Body of pancreas (tissue), 4 donors: Measurements from ENCODE around the gene NCAPD3. TPM values are rescaled to one million over a fixed set of nuclear protein-coding genes. Genes with fewer than 3 reads are reported as not detected.

Source experiments
- ATAC-seq: fragments of 150-250 bp; one replicate; pipeline ENCODE4 v1.9.1; 2016
- DNase-seq, 4 donors: peaks; one replicate each; pipeline ENCODE4 v3.0.0-alpha.2; 2019
- H3K27ac ChIP-seq, 4 donors: fragments of 200-600 bp; sonication (generic); 1 replicate in 3 of 4; 2 replicates in 1 of 4; pipeline versions ENCODE4 v1.5.1 to v1.6.1; 2016 to 2019; ENCODE audit warnings: mild to moderate bottlenecking in 1 of 4, mixed read lengths in 1 of 4, moderate library complexity in 1 of 4
- H3K27me3 ChIP-seq, 2 donors: fragments of 200-600 bp; sonication (generic); one replicate each; pipeline ENCODE4 v1.6.0; 2016; ENCODE audit warnings: mild to moderate bottlenecking in 1 of 2
- H3K36me3 ChIP-seq, 2 donors: fragments of 200-600 bp; sonication (generic); replicated peaks in 1 of 2; 2 replicates each; pipeline ENCODE4 v1.5.1; 2016; ENCODE audit warnings: low read depth in 2 of 2; ENCODE audit not compliant: insufficient read depth in 1 of 2
- H3K4me1 ChIP-seq: fragments of 200-600 bp; sonication (generic); one replicate; pipeline ENCODE4 v1.6.0; 2016
- H3K4me3 ChIP-seq, 2 donors: fragments of 200-600 bp; sonication (generic); 1 replicate in 1 of 2; 2 replicates in 1 of 2; pipeline ENCODE4 v1.5.1; 2016 to 2019
- H3K9me3 ChIP-seq, 3 donors: fragments of 200-600 bp; sonication (generic); 1 replicate in 2 of 3; 2 replicates in 1 of 3; pipeline ENCODE4 v1.5.1; 2016
- CTCF ChIP-seq, 7 experiments: fragments of 450-650 bp in 4 of 7; fragments of 200-600 bp in 3 of 7; sonication (generic) in 3 of 7; IDR thresholded peaks; one replicate each; pipeline ENCODE4 v1.5.1; 2016 to 2019; ENCODE audit warnings: antibody characterized with exemption in 7 of 7
- POLR2A ChIP-seq, 3 donors: fragments of 450-650 bp; IDR thresholded peaks; one replicate each; pipeline ENCODE4 v1.6.1; 2016; ENCODE audit warnings: antibody characterized with exemption in 3 of 3, mild to moderate bottlenecking in 2 of 3
- WGBS, 2 donors: methylation state at CpG; one replicate each; pipeline ENCODE4 v1.1.5; 2017; 5-methylcytosine and 5-hydroxymethylcytosine counted together
- intact Hi-C: fragments of 100-400 bp; cut with DNase I; formaldehyde crosslinking; loops from one replicate; pipeline ENCODE4 v1.15.1; 2023
- total RNA-seq, 2 donors: library from RNA; depleted of rRNA; stranded (reverse); fragments of >200 nt; gene quantifications; one replicate each; pipeline ENCODE4 v1.1.0, GENCODE V29; 2016

NCAPD3 gene
- total RNA-seq, 2 donors from 2014 or later, result 4.7 to 10.9 TPM

- TF ChIP-seq CTCF (IDR thresholded peaks at IDR 0.05) (no peak), POLR2A (IDR thresholded peaks at IDR 0.05) (no peak)
- ATAC-seq (no peak), DNase-seq (no peak)
- intact Hi-C loops, result no loop called here
- Histone ChIP-seq H3K4me3 (no peak overlapping the region), H3K9me3 (no peaks in the 10 kb centered on the region), H3K4me1 (no peaks in the 10 kb centered on the region), H3K36me3 (peaks cover 0 to 10% of the 10 kb centered on the region in 2 donors), H3K27ac (no peak overlapping the region), H3K27me3 (no peaks in the 10 kb centered on the region)
- WGBS, 2 donors, result 57 to 63% methylated on average over 4 of the region's 4 CpGs
Observed at GRCh38 chr11:134157451-134157850, 66.3 kb downstream of the NCAPD3 start.

GRCh38 chr11:134155946-134156865, 67.6 kb downstream of the NCAPD3 start:
- WGBS, 2 donors, result 94% methylated on average over 25 to 28 of the region's 28 CpGs
- ATAC-seq, result no peak
- peaks cover 0 to 9% of the 10 kb centered on the region in 2 donors for H3K36me3 ChIP-seq

GRCh38 chr11:134155456-134155855, 68.3 kb downstream of the NCAPD3 start:
- 93 to 94% methylated on average over 12 to 16 of the region's 16 CpGs for WGBS, 2 donors
- intact Hi-C loops, result no loop called here

More at GRCh38 chr11:134155946-134156865, 67.6 kb downstream of the NCAPD3 start:
- no peaks in the 10 kb centered on the region for H3K4me1 ChIP-seq
- no peak for TF ChIP-seq CTCF (IDR thresholded peaks at IDR 0.05)
- intact Hi-C loops, result no loop called here
- no peaks in the 10 kb centered on the region for H3K9me3 ChIP-seq
- no peaks in the 10 kb centered on the region for H3K27me3 ChIP-seq
- H3K4me3 ChIP-seq, result no peak overlapping the region
- H3K27ac ChIP-seq, result no peak overlapping the region
- DNase-seq, result no peak

GRCh38 chr11:134154441-134154840, 69.3 kb downstream of the NCAPD3 start:
- no peak for DNase-seq

More at GRCh38 chr11:134155456-134155855, 68.3 kb downstream of the NCAPD3 start:
- Histone ChIP-seq H3K36me3 (peaks cover 0 to 9% of the 10 kb centered on the region in 2 donors), H3K27me3 (no peaks in the 10 kb centered on the region), H3K27ac (no peak overlapping the region), H3K4me3 (no peak overlapping the region), H3K9me3 (no peaks in the 10 kb centered on the region), H3K4me1 (no peaks in the 10 kb centered on the region)
- no peak for DNase-seq
- TF ChIP-seq POLR2A (IDR thresholded peaks at IDR 0.05) (no peak), CTCF (IDR thresholded peaks at IDR 0.05) (no peak)
- ATAC-seq, result no peak

More at GRCh38 chr11:134154441-134154840, 69.3 kb downstream of the NCAPD3 start:
- H3K9me3 ChIP-seq, result no peaks in the 10 kb centered on the region
- no peaks in the 10 kb centered on the region for H3K4me1 ChIP-seq
- TF ChIP-seq CTCF (IDR thresholded peaks at IDR 0.05), result no peak
- no peak for TF ChIP-seq POLR2A (IDR thresholded peaks at IDR 0.05)
- no peak overlapping the region for H3K27ac ChIP-seq
- intact Hi-C loops, result no loop called here
- no peaks in the 10 kb centered on the region for H3K27me3 ChIP-seq
- no peak overlapping the region for H3K4me3 ChIP-seq
- 92 to 93% methylated on average over 7 of the region's 11 CpGs for WGBS, 2 donors
- peaks cover 0 to 9% of the 10 kb centered on the region in 2 donors for H3K36me3 ChIP-seq
- no peak for ATAC-seq
